Midbrain (tissue), 1 donor: ENCODE measurements around the gene ANKRD12.
"Not testable (repeated sequence)": the region's sequence is repeated elsewhere in the genome, so short reads cannot be mapped to it uniquely, and the experiment has no call there.

ENCODE experiments used
- DNase-seq: peaks from one replicate; lab custom pipeline; 2025; lab: John Stamatoyannopoulos, UW

Gene ANKRD12

GRCh38 chr18:9146224-9146623 is 9.6 kb downstream of the ANKRD12 start:
- no peak for DNase-seq

- peak; percentile 81 for DNase-seq
Observed at GRCh38 chr18:9147440-9148202, 11.0 kb downstream of the ANKRD12 start.

- no peak for DNase-seq
Observed at GRCh38 chr18:9148203-9148552, 11.6 kb downstream of the ANKRD12 start.

- no peak for DNase-seq
Observed at GRCh38 chr18:9150121-9150520, 13.5 kb downstream of the ANKRD12 start.

GRCh38 chr18:9153256-9153655 is 16.7 kb downstream of the ANKRD12 start:
- DNase-seq = no peak

- DNase-seq = no peak
Observed at GRCh38 chr18:9156604-9157249, 20.1 kb downstream of the ANKRD12 start.

- DNase-seq = no peak
Observed at GRCh38 chr18:9157806-9158205, 21.2 kb downstream of the ANKRD12 start.

- no peak for DNase-seq
Observed at GRCh38 chr18:9160014-9160413, 23.4 kb downstream of the ANKRD12 start.

- DNase-seq = not testable (repeated sequence)
Observed at GRCh38 chr18:9162663-9163062, 26.1 kb downstream of the ANKRD12 start.

- not testable (repeated sequence) for DNase-seq
Observed at GRCh38 chr18:9164149-9164548, 27.6 kb downstream of the ANKRD12 start.

GRCh38 chr18:9165883-9166282 is 29.3 kb downstream of the ANKRD12 start:
- not testable (repeated sequence) for DNase-seq

- DNase-seq = not testable (repeated sequence)
Observed at GRCh38 chr18:9169515-9169914, 32.9 kb downstream of the ANKRD12 start.

- not testable (repeated sequence) for DNase-seq
Observed at GRCh38 chr18:9171919-9172318, 35.3 kb downstream of the ANKRD12 start.

GRCh38 chr18:9172506-9173127 is 36.0 kb downstream of the ANKRD12 start:
- DNase-seq = no peak

GRCh38 chr18:9173770-9174233 is 37.2 kb downstream of the ANKRD12 start:
- DNase-seq = no peak

- no peak for DNase-seq
Observed at GRCh38 chr18:9174302-9174701, 37.7 kb downstream of the ANKRD12 start.

GRCh38 chr18:9175115-9175514 is 38.5 kb downstream of the ANKRD12 start:
- no peak for DNase-seq

GRCh38 chr18:9177031-9177430 is 40.5 kb downstream of the ANKRD12 start:
- no peak for DNase-seq

GRCh38 chr18:9177466-9177865 is 40.9 kb downstream of the ANKRD12 start:
- no peak for DNase-seq

- no peak for DNase-seq
Observed at GRCh38 chr18:9178557-9178956, 42.0 kb downstream of the ANKRD12 start.

- no peak for DNase-seq
Observed at GRCh38 chr18:9181275-9181674, 44.7 kb downstream of the ANKRD12 start.

GRCh38 chr18:9182852-9183399 is 46.3 kb downstream of the ANKRD12 start:
- DNase-seq = no peak
